ENCODE results near the gene GTF2A2. TPM values are rescaled to one million over a fixed set of nuclear protein-coding genes. Genes with fewer than 3 reads are reported as not detected.

Gene GTF2A2
- total RNA-seq, 4 donors from 2014 or later = 7.7 to 26.5 (median 15.4) TPM

DNA sequence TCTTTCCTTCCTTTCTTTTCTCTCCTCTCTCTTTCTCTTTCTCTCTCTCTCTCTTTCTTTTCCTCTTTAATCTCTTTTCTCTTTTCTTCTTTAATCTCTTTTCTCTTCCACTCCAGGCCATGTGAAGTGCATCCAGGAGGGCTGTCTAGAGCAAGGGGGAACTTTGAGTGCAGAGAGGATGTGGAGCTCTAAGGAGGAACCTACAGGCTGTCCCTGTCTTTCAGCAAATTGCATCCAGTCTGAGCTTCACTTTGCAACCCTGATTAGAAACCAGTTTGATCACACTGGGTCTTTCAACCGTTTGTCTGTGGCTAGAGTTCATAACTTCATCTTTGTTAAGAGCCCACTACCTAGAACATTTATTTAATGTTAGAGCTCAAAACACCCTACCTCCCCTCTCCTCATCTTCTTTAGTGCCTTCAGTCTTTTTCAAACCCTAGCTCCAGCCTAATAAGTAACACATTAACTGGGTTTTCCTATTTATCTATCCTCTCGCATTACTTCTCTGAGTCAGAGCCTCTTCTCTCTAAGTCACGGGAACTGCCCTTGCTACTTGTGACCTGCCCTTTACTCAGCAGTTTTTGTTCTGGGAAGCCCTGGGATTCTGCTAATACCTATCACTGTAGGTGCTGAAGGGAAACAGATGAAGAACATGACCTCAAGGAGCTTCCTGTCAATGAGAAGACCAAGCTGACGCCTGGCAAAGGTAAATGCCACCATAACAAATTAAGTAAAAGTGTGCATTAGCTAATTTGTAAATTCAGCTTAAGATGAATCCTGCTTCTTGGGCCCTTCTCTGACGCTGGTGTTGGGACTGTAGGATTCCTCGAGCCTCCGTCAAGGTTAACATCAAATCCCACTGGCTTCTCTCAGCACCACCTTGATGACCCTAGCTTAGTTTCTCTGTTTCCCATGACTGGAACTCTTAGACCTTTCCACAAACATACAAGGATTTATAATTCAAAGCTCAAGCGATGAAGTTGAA lies 45.7 kb downstream of the GTF2A2 start, which contains the start of gene GCNT3:
GCNT3 (plus strand) TSS at position 508 of the 985 bp plus-strand sequence. CDS start 6,456 bp downstream, outside the sequence.
- peaks cover 7% of the 10 kb centered on the region for H3K27me3 ChIP-seq
- WGBS = 79% methylated on average over 8 of the region's 8 CpGs
- no peak within 1 kb of the TSS for H3K27ac ChIP-seq
- no peaks in the 10 kb centered on the region for H3K9me3 ChIP-seq
- TF ChIP-seq EP300 (IDR thresholded peaks at IDR 0.05) (no peak), POLR2AphosphoS5 (IDR thresholded peaks at IDR 0.05) (no peak), POLR2A (IDR thresholded peaks at IDR 0.05) (no peak)
- TF ChIP-seq, protein P1, sequence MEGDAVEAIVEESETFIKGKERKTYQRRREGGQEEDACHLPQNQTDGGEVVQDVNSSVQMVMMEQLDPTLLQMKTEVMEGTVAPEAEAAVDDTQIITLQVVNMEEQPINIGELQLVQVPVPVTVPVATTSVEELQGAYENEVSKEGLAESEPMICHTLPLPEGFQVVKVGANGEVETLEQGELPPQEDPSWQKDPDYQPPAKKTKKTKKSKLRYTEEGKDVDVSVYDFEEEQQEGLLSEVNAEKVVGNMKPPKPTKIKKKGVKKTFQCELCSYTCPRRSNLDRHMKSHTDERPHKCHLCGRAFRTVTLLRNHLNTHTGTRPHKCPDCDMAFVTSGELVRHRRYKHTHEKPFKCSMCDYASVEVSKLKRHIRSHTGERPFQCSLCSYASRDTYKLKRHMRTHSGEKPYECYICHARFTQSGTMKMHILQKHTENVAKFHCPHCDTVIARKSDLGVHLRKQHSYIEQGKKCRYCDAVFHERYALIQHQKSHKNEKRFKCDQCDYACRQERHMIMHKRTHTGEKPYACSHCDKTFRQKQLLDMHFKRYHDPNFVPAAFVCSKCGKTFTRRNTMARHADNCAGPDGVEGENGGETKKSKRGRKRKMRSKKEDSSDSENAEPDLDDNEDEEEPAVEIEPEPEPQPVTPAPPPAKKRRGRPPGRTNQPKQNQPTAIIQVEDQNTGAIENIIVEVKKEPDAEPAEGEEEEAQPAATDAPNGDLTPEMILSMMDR (IDR thresholded peaks at IDR 0.05) = no peak
- H3K36me3 ChIP-seq = no peaks in the 10 kb centered on the region
- DNase-seq (ENCODE audit: low spot score in 2 of 2) = no peak
- H3K4me3 ChIP-seq = no peak within 1 kb of the TSS
- peaks cover 2% of the 10 kb centered on the region for H3K4me1 ChIP-seq

DNA sequence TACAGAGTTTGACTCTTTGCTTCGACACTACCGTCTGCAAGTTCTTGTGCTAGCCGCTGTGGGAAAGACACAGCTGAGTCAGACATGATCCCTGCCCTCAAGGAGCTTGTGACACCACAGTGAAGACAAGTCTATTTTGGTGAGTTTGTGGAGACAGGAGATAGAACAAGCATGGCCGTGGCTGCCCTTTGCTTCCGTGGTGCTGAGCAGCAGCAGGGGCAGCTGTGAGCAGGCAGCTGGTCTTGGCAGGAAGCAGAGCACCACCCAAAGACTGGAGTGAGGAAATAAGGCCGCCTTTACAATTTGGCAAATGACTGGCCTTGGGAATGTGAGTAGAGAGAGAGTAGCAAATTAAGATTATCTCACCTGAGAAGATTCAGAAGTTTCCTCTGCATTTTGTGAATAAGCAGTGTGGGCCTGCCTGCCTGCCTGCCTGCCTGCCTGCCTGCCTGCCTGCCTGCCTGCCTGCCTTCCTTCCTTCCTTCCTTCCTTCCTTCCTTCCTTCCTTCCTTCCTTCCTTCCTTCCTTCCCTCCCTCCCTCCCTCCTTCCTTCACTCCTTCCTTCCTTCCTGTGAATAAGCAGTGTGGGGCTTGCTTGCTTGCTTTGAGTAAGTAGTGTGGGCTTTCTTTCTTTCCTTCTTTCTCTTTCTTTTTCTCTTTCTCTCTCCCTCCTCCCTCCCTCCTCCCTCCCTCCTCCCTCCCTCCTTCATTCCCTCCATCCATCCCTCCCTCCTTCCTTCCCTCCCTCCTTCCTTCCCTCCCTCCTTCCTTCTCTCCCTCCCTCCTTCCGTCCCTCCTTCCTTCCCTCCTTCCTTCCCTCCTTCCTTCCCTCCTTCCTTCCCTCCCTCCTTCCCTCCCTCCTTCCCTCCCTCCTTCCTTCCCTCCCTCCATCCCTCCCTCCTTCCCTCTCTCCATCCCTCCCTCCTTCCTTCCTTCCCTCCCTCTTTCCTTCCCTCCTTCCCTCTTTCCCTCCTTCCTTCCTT lies 47.3 kb downstream of the GTF2A2 start:
- H3K36me3 ChIP-seq = no peaks in the 10 kb centered on the region
- 91% methylated on average over 7 of the region's 7 CpGs for WGBS

DNA sequence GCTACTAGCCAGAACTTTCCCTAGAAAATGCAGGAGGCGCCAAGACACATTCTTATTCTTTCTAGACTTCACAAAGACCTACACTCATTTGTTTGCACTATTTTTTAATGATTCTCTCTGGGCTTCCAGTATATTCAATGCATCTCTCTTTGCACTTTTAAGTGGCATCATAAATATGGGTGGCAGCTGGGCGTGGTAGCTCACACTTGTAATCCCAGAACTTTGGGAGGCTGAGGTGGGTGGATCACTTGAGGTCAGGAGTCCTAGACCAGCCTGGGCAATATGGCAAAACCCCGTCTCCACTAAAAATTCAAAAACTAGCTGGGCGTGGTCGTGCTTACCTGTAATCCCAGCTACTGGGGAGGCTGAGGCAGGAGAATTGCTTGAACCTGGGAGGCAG lies 51.3 kb downstream of the GTF2A2 start:
- no peak for TF ChIP-seq POLR2AphosphoS5 (IDR thresholded peaks at IDR 0.05)
- Histone ChIP-seq H3K27ac (no peak overlapping the region), H3K27me3 (peaks cover 3% of the 10 kb centered on the region), H3K4me3 (no peak overlapping the region), H3K9me3 (peaks cover 7% of the 10 kb centered on the region), H3K36me3 (no peaks in the 10 kb centered on the region), H3K4me1 (no peaks in the 10 kb centered on the region)
- DNase-seq (ENCODE audit: low spot score in 2 of 2) = no peak
- 56% methylated on average over 5 of the region's 5 CpGs for WGBS

More for the DNA sequence above, 47.3 kb downstream of the GTF2A2 start:
- no peak overlapping the region for H3K4me3 ChIP-seq
- no peak overlapping the region for H3K27ac ChIP-seq
- H3K27me3 ChIP-seq = peaks cover 3% of the 10 kb centered on the region
- no peak for TF ChIP-seq POLR2AphosphoS5 (IDR thresholded peaks at IDR 0.05)
- no peak for TF ChIP-seq EP300 (IDR thresholded peaks at IDR 0.05)
- TF ChIP-seq POLR2A (IDR thresholded peaks at IDR 0.05) = no peak
- TF ChIP-seq, protein P1 (IDR thresholded peaks at IDR 0.05) = no peak
- DNase-seq (ENCODE audit: low spot score in 2 of 2) = no peak
- no peaks in the 10 kb centered on the region for H3K9me3 ChIP-seq
- H3K4me1 ChIP-seq = peaks cover 2% of the 10 kb centered on the region

DNA sequence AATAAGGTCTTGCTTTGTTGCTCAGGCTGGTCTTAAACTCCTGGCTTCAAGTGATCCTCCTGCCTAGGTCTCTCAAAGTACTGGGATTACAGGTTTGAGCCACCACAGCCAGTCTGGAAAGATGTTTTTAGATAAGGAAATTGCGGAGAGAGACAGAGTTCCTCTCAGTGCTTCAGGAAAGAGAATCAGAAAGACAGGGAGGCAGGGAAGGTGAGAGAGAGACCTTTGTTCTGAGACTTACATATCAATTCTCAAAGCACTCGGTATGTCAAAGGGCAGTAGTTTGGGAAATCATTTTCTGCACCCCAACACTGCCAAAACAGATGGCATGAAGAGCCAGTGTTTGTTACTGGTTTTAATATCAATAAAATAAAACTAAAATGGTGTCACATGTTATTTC lies 58.9 kb downstream of the GTF2A2 start:
- Histone ChIP-seq H3K4me1 (no peaks in the 10 kb centered on the region), H3K4me3 (no peak overlapping the region), H3K36me3 (no peaks in the 10 kb centered on the region), H3K9me3 (no peaks in the 10 kb centered on the region), H3K27me3 (no peaks in the 10 kb centered on the region), H3K27ac (no peak overlapping the region)
- TF ChIP-seq, protein P1 (IDR thresholded peaks at IDR 0.05) = no peak
- WGBS = 84% methylated on average over 2 of the region's 2 CpGs
- DNase-seq (ENCODE audit: low spot score in 2 of 2) = no peak

DNA sequence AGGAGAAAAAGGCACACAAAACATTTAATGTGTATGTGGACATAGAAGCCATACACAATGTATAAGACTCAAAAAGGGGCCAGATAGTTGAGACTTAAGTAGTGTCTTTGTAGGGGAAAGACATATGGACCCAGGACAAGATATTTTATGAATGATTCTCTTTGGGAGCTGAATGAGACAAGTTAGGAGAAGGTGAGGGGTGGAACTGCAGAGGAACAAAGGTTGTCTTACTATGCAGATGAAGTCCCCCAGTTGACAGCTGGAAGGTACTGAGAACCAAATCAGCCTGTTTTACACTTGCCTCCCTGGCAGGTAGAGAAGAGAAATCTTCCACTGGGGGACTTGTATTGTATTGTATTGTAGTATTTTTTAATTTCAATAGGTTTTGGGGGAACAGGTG lies 60.7 kb downstream of the GTF2A2 start:
- TF ChIP-seq POLR2A (IDR thresholded peaks at IDR 0.05) (no peak), POLR2AphosphoS5 (IDR thresholded peaks at IDR 0.05) (no peak), EP300 (IDR thresholded peaks at IDR 0.05) (no peak)
- TF ChIP-seq, protein P1 (IDR thresholded peaks at IDR 0.05) = no peak
- H3K27ac ChIP-seq = no peak overlapping the region

More for the DNA sequence above, 60.7 kb downstream of the GTF2A2 start:
- Histone ChIP-seq H3K27me3 (no peaks in the 10 kb centered on the region), H3K4me1 (no peaks in the 10 kb centered on the region), H3K4me3 (no peak overlapping the region), H3K9me3 (no peaks in the 10 kb centered on the region), H3K36me3 (no peaks in the 10 kb centered on the region)
- DNase-seq (ENCODE audit: low spot score in 2 of 2) = no peak
